ENCODE measurements around the gene SCYGR2.

The SCYGR2 gene

GRCh38 chr2:227612546-227613271 lies 14.0 kb downstream of the SCYGR2 start:
- in situ Hi-C loops (cut with HindIII; ENCODE audit: low pct_ligation_motif_present, low sequenced_read_pairs): no loop called here
- TF ChIP-seq, protein P1, sequence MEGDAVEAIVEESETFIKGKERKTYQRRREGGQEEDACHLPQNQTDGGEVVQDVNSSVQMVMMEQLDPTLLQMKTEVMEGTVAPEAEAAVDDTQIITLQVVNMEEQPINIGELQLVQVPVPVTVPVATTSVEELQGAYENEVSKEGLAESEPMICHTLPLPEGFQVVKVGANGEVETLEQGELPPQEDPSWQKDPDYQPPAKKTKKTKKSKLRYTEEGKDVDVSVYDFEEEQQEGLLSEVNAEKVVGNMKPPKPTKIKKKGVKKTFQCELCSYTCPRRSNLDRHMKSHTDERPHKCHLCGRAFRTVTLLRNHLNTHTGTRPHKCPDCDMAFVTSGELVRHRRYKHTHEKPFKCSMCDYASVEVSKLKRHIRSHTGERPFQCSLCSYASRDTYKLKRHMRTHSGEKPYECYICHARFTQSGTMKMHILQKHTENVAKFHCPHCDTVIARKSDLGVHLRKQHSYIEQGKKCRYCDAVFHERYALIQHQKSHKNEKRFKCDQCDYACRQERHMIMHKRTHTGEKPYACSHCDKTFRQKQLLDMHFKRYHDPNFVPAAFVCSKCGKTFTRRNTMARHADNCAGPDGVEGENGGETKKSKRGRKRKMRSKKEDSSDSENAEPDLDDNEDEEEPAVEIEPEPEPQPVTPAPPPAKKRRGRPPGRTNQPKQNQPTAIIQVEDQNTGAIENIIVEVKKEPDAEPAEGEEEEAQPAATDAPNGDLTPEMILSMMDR (IDR thresholded peaks at IDR 0.05; ENCODE audit: low read depth, low read length, missing control alignments): no peak
- no peak overlapping the region for H3K4me3 ChIP-seq (ENCODE audit: low read depth, low read length)
- H3K27ac ChIP-seq: no peak overlapping the region
- no peaks in the 10 kb centered on the region for H3K27me3 ChIP-seq (replicated peaks)
- DNase-seq: no peak
- H3K36me3 ChIP-seq (replicated peaks): no peaks in the 10 kb centered on the region

GRCh38 chr2:227613272-227613660 lies 14.6 kb downstream of the SCYGR2 start:
- DNase-seq: no peak
- Histone ChIP-seq H3K36me3 (replicated peaks) (no peaks in the 10 kb centered on the region), H3K4me3 (ENCODE audit: low read depth, low read length) (no peak overlapping the region), H3K27ac (no peak overlapping the region), H3K27me3 (replicated peaks) (no peaks in the 10 kb centered on the region)
- in situ Hi-C loops (cut with HindIII; ENCODE audit: low pct_ligation_motif_present, low sequenced_read_pairs): no loop called here
- TF ChIP-seq, protein P1 (IDR thresholded peaks at IDR 0.05; ENCODE audit: low read depth, low read length, missing control alignments): no peak

DNA sequence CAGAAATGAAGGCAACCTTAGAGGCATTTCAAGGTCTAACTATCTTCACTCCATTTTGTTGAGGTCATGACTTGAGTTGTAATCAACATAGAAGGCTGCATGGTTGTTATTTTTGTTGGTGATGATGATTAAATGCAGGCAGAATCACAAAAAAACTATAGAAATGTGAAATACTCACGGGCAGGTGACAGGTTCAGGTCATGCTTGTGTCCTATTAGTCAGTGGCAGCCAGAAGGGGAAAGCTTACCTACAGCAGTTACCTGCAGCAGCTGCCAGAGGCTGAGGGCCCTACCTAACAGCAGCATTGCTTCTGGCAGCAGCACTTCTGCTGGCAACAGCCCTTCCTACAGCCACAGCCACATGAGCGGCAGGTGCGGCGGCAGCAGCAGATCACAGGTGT lies 15.6 kb downstream of the SCYGR2 start:
- DNase-seq: no peak
- Histone ChIP-seq H3K4me3 (ENCODE audit: low read depth, low read length) (no peak overlapping the region), H3K36me3 (replicated peaks) (no peaks in the 10 kb centered on the region), H3K27me3 (replicated peaks) (no peaks in the 10 kb centered on the region), H3K27ac (no peak overlapping the region)
- in situ Hi-C loops (cut with HindIII; ENCODE audit: low pct_ligation_motif_present, low sequenced_read_pairs): no loop called here
- TF ChIP-seq, protein P1 (IDR thresholded peaks at IDR 0.05; ENCODE audit: low read depth, low read length, missing control alignments): no peak

DNA sequence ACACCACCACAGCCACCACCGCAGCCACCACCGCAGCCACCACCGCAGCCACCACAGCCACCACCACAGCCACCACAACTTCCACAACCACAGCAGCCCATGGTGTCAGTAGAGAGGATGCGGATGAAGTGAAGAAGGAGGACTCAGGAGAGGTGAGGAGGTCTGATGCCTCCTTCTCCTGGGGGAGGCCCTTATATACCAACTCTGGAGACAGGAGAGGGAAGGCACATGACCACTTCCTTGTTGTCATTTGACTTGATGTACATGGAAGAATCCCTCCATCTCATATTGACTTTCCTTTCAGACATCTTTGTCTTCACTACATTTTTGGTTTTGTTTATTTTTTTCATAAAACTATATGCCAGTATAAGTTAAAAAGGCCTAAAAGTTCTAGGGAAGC lies 16.0 kb downstream of the SCYGR2 start, which contains the start of gene SCYGR3:
Gene SCYGR3 (minus strand): TSS at position 101 of the 400 bp plus-strand sequence. CDS start 0 bp downstream, at position 101.
- Histone ChIP-seq H3K4me3 (ENCODE audit: low read depth, low read length) (no peak within 1 kb of the TSS), H3K36me3 (replicated peaks) (no peaks in the 10 kb centered on the region), H3K27ac (no peak within 1 kb of the TSS), H3K27me3 (replicated peaks) (no peaks in the 10 kb centered on the region)
- in situ Hi-C loops (cut with HindIII; ENCODE audit: low pct_ligation_motif_present, low sequenced_read_pairs): no loop called here
- DNase-seq: no peak
- TF ChIP-seq, protein P1 (IDR thresholded peaks at IDR 0.05; ENCODE audit: low read depth, low read length, missing control alignments): no peak

GRCh38 chr2:227615181-227615580 lies 16.5 kb downstream of the SCYGR2 start:
- in situ Hi-C loops (cut with HindIII; ENCODE audit: low pct_ligation_motif_present, low sequenced_read_pairs): no loop called here
- H3K27ac ChIP-seq: no peak overlapping the region
- DNase-seq: no peak
- TF ChIP-seq, protein P1 (IDR thresholded peaks at IDR 0.05; ENCODE audit: low read depth, low read length, missing control alignments): no peak
- H3K4me3 ChIP-seq (ENCODE audit: low read depth, low read length): no peak overlapping the region
- H3K36me3 ChIP-seq (replicated peaks): no peaks in the 10 kb centered on the region
- H3K27me3 ChIP-seq (replicated peaks): no peaks in the 10 kb centered on the region

DNA sequence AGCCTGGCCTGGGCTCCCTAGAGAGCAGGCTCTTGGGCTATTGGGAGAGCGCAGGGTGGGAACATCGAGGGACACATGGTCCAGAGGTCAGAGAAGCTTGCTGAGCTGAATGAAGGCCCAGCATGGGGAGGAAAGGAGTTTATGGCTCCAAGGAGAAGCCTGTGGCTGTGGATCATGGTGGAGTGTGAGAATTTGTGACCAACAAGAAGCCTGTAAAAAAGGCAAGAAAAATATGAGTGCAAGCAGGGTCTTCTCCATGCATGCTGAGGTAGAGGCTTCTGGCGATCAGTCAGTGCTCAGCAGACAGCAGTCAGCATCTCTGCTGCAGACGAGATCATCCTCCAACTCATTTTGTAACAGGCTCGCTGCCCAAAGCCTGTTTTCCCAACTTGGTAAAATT lies 17.2 kb downstream of the SCYGR2 start:
- no peaks in the 10 kb centered on the region for H3K36me3 ChIP-seq (replicated peaks)
- H3K27me3 ChIP-seq (replicated peaks): no peaks in the 10 kb centered on the region
- no peak for DNase-seq
- in situ Hi-C loops (cut with HindIII; ENCODE audit: low pct_ligation_motif_present, low sequenced_read_pairs): no loop called here
- H3K4me3 ChIP-seq (ENCODE audit: low read depth, low read length): no peak overlapping the region
- no peak overlapping the region for H3K27ac ChIP-seq
- TF ChIP-seq, protein P1 (IDR thresholded peaks at IDR 0.05; ENCODE audit: low read depth, low read length, missing control alignments): no peak

All from brain microvascular endothelial cell (primary cell).